CD14-positive monocyte (primary cell): ENCODE data around the gene SLU7. TPM values are rescaled to one million over a fixed set of nuclear protein-coding genes. Genes with fewer than 3 reads are reported as not detected.

ENCODE experiments used
- DNase-seq, 3 donors: peaks; one replicate each; pipeline ENCODE4 v3.0.0-alpha.2; 2011 to 2022
- H2AFZ ChIP-seq: 2 replicates; pipeline ENCODE4 v1.6.0; 2012; ENCODE audit warnings: mild to moderate bottlenecking, low read depth, low read length, inconsistent platforms; ENCODE audit not compliant: insufficient read depth, poor library complexity, severe bottlenecking
- H3K27ac ChIP-seq, 2 donors: 1 replicate in 1 of 2; 2 replicates in 1 of 2; pipeline ENCODE4 v1.5.1; 2012 to 2013; ENCODE audit warnings: low read length in 2 of 2, control low read depth in 1 of 2, inconsistent platforms in 1 of 2, low read depth in 1 of 2, mild to moderate bottlenecking in 1 of 2
- H3K27me3 ChIP-seq, 2 donors: one replicate each; pipeline versions ENCODE4 v1.6.0 to v1.6.1; 2011 to 2013; ENCODE audit warnings: low read length in 2 of 2; ENCODE audit not compliant: control insufficient read depth in 2 of 2, insufficient read depth in 2 of 2
- H3K36me3 ChIP-seq, 2 donors: replicated peaks in 1 of 2; 1 replicate in 1 of 2; 2 replicates in 1 of 2; pipeline versions ENCODE4 v1.5.1 to v1.6.1; 2012 to 2013; ENCODE audit warnings: low read length in 2 of 2, control low read depth in 1 of 2, inconsistent platforms in 1 of 2, mild to moderate bottlenecking in 1 of 2; ENCODE audit not compliant: insufficient read depth in 2 of 2, control insufficient read depth in 1 of 2
- H3K4me1 ChIP-seq, 2 donors: 1 replicate in 1 of 2; 2 replicates in 1 of 2; pipeline versions ENCODE4 v1.5.1 to v1.6.1; 2012 to 2013; ENCODE audit warnings: low read length in 2 of 2, control low read depth in 1 of 2, inconsistent platforms in 1 of 2, mild to moderate bottlenecking in 1 of 2, moderate library complexity in 1 of 2; ENCODE audit not compliant: insufficient read depth in 2 of 2, control insufficient read depth in 1 of 2
- H3K4me2 ChIP-seq: replicated peaks from 2 replicates; pipeline ENCODE3; 2012; ENCODE audit warnings: low read length, moderate library complexity, mild to moderate bottlenecking; ENCODE audit not compliant: poor library complexity, severe bottlenecking; ENCODE audit errors: extremely low read depth
- H3K4me3 ChIP-seq, 3 experiments: fragments of 200-600 bp in 1 of 3; sonication (generic) in 1 of 3; replicated peaks in 1 of 3; 1 replicate in 2 of 3; 2 replicates in 1 of 3; pipeline ENCODE4 v1.5.1; 2011 to 2013; ENCODE audit warnings: low read length in 3 of 3, mild to moderate bottlenecking in 3 of 3, control low read depth in 2 of 3, low read depth in 2 of 3, inconsistent platforms in 1 of 3, moderate library complexity in 1 of 3
- H3K79me2 ChIP-seq: 2 replicates; pipeline ENCODE4 v1.6.0; 2012; ENCODE audit warnings: mild to moderate bottlenecking, control low read depth, inconsistent platforms, low read length, moderate library complexity; ENCODE audit not compliant: insufficient read depth
- H3K9ac ChIP-seq: 2 replicates; pipeline ENCODE4 v1.6.0; 2017; ENCODE audit warnings: low read length, mild to moderate bottlenecking; ENCODE audit not compliant: insufficient read depth, poor library complexity, severe bottlenecking
- H3K9me3 ChIP-seq, 2 donors: replicated peaks in 1 of 2; 1 replicate in 1 of 2; 2 replicates in 1 of 2; pipeline versions ENCODE4 v1.5.1 to v1.6.1; 2012 to 2013; ENCODE audit warnings: low read length in 2 of 2, control low read depth in 1 of 2; ENCODE audit not compliant: control insufficient read depth in 1 of 2, insufficient read depth in 1 of 2
- H4K20me1 ChIP-seq: 2 replicates; pipeline ENCODE4 v1.6.0; 2012; ENCODE audit warnings: mild to moderate bottlenecking, low read length, control low read depth, moderate library complexity; ENCODE audit not compliant: insufficient read depth
- H3K27ac Mint-ChIP-seq, 7 donors: one replicate each; pipeline ENCODE4 v1.8.0; 2020; ENCODE audit warnings: mild to moderate bottlenecking in 7 of 7, mixed read lengths in 7 of 7, moderate library complexity in 6 of 7, inconsistent platforms in 2 of 7
- H3K27me3 Mint-ChIP-seq, 3 donors: one replicate each; pipeline ENCODE4 v1.8.0; 2021 to 2022; ENCODE audit warnings: low read depth in 3 of 3, mild to moderate bottlenecking in 3 of 3, mixed read lengths in 3 of 3, moderate library complexity in 3 of 3, inconsistent platforms in 1 of 3
- H3K36me3 Mint-ChIP-seq, 2 donors: one replicate each; pipeline ENCODE4 v1.8.0; 2020; ENCODE audit warnings: mixed read lengths in 2 of 2, inconsistent platforms in 1 of 2, mild to moderate bottlenecking in 1 of 2
- H3K4me1 Mint-ChIP-seq: one replicate; pipeline ENCODE4 v1.8.0; 2020; ENCODE audit warnings: mild to moderate bottlenecking, mixed read lengths
- H3K4me3 Mint-ChIP-seq, 2 donors: one replicate each; pipeline ENCODE4 v1.8.0; 2020; ENCODE audit warnings: mild to moderate bottlenecking in 2 of 2, mixed read lengths in 2 of 2, moderate library complexity in 1 of 2
- H3K9me3 Mint-ChIP-seq, 7 donors: one replicate each; pipeline ENCODE4 v1.8.0; 2020 to 2022; ENCODE audit warnings: mixed read lengths in 7 of 7, mild to moderate bottlenecking in 6 of 7, moderate library complexity in 6 of 7, inconsistent platforms in 2 of 7
- CTCF ChIP-seq: fragments of 200-600 bp; IDR thresholded peaks from one replicate; pipeline ENCODE4 v1.8.0; 2022; ENCODE audit warnings: antibody characterized with exemption, mild to moderate bottlenecking
- WGBS: methylation state at CpG from one replicate; pipeline ENCODE4 v1.1.5; 2013; ENCODE audit warnings: missing lambda C conversion rate; ENCODE audit not compliant: insufficient coverage; 5-methylcytosine and 5-hydroxymethylcytosine counted together
- intact Hi-C, 2 donors: fragments of 100-400 bp; cut with micrococcal nuclease; formaldehyde crosslinking; loops; one replicate each; pipeline versions ENCODE4 v1.15.0 to v1.15.1; 2023
- polyA plus RNA-seq, 3 donors: library from polyadenylated mRNA; depleted of rRNA in 1 of 3; unstranded in 2 of 3; stranded (reverse) in 1 of 3; fragments of 300-500 nt in 2 of 3; fragments of >200 nt in 1 of 3; fragmentation: Illumina TruSeq in 2 of 3; gene quantifications; 1 replicate in 2 of 3; 2 replicates in 1 of 3; pipeline ENCODE4 v1.2.3, GENCODE V29; 2012 to 2021

Gene SLU7
- polyA plus RNA-seq, 3 donors, result 38.4 to 61.6 (median 42.3) TPM

DNA sequence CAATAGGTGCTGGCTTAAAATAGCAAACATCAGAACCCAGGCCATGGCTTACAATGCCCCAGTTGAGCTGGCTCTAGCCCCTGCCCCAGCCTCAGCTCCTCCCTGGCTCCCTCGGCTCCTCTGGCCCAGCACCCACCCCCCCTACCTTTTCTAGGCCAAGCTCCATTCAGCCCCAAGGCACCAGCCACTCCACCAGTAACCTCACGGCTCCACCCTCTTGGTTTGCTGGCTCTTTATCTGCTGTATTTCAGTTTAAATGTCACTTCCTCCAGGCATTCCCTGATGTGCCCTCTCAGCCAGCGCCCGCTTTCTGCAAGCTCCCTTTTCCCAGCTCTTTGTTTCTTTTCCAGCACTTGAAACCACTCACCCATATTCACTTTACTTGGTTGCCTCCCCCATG, 59.1 kb downstream of the SLU7 start:
- Mint-ChIP-seq H3K9me3 (peaks cover 0 to 2% (median 0%) of the 10 kb centered on the region in 7 donors), H3K36me3 (no peaks in the 10 kb centered on the region), H3K4me1 (peaks cover 2% of the 10 kb centered on the region), H3K27ac (no peak overlapping the region), H3K27me3 (peaks cover 0 to 6% (median 0%) of the 10 kb centered on the region in 3 donors), H3K4me3 (no peak overlapping the region)
- no peak overlapping the region for H3K9ac ChIP-seq
- TF ChIP-seq CTCF, result no peak
- 65% methylated on average over 4 of the region's 4 CpGs for WGBS
- H3K27ac ChIP-seq, result no peak overlapping the region
- H4K20me1 ChIP-seq, result no peaks in the 10 kb centered on the region
- no peaks in the 10 kb centered on the region for H3K79me2 ChIP-seq
- intact Hi-C loops, result no loop called here
- DNase-seq, result no peak
- H3K9me3 ChIP-seq, result no peaks in the 10 kb centered on the region
- H3K4me3 ChIP-seq, result no peak overlapping the region
- H3K27me3 ChIP-seq, result no peaks in the 10 kb centered on the region
- H2AFZ ChIP-seq, result no peak overlapping the region
- H3K4me2 ChIP-seq, result no peak overlapping the region
- no peaks in the 10 kb centered on the region for H3K4me1 ChIP-seq
- H3K36me3 ChIP-seq, result no peaks in the 10 kb centered on the region

GRCh38 chr5:160359242-160359641, 59.6 kb downstream of the SLU7 start:
- no CpG with 5 or more reads among the region's 1 CpG for WGBS
- no peak overlapping the region for H3K4me3 ChIP-seq
- no peaks in the 10 kb centered on the region for H3K79me2 ChIP-seq
- H4K20me1 ChIP-seq, result no peaks in the 10 kb centered on the region
- Mint-ChIP-seq H3K36me3 (no peaks in the 10 kb centered on the region), H3K9me3 (peaks cover 0 to 2% (median 0%) of the 10 kb centered on the region in 7 donors), H3K27ac (no peak overlapping the region), H3K4me1 (peaks cover 2% of the 10 kb centered on the region), H3K27me3 (peaks cover 0 to 6% (median 0%) of the 10 kb centered on the region in 3 donors), H3K4me3 (no peak overlapping the region)
- intact Hi-C loops, result no loop called here
- no peak overlapping the region for H3K4me2 ChIP-seq
- H3K36me3 ChIP-seq, result no peaks in the 10 kb centered on the region
- DNase-seq, result no peak
- no peaks in the 10 kb centered on the region for H3K27me3 ChIP-seq
- no peaks in the 10 kb centered on the region for H3K9me3 ChIP-seq
- no peak for TF ChIP-seq CTCF
- H3K27ac ChIP-seq, result no peak overlapping the region
- no peaks in the 10 kb centered on the region for H3K4me1 ChIP-seq
- no peak overlapping the region for H3K9ac ChIP-seq
- no peak overlapping the region for H2AFZ ChIP-seq
